AG04450 (cell line): ENCODE measurements around the gene DCBLD2. TPM values are rescaled to one million over a fixed set of nuclear protein-coding genes. Genes with fewer than 3 reads are reported as not detected.

ENCODE experiments used
- CTCF ChIA-PET: fragments of 300-600, 350-600 bp; formaldehyde crosslinking; extraction: SDS; loops from one replicate; lab custom pipeline; 2022; ENCODE audit warnings: antibody characterized with exemption, inconsistent platforms; lab: Charles Lee
- POLR2A ChIA-PET: fragments of 350-600 bp; formaldehyde crosslinking; extraction: SDS; loops from one replicate; lab custom pipeline; 2021; ENCODE audit warnings: antibody characterized with exemption, inconsistent platforms; lab: Yijun Ruan, JAX
- DNase-seq: peaks from one replicate; pipeline ENCODE4 v3.0.0-alpha.2; 2011; ENCODE audit warnings: low read depth, low spot score
- H3K27ac ChIP-seq: one replicate; pipeline ENCODE4 v1.5.1; 2012; ENCODE audit warnings: low read depth, low read length, control low read depth
- H3K27me3 ChIP-seq: one replicate; pipeline ENCODE4 v1.6.0; 2012; ENCODE audit warnings: low read length; ENCODE audit not compliant: control insufficient read depth, insufficient read depth
- H3K4me3 ChIP-seq: 2 replicates; pipeline ENCODE4 v1.5.1; 2011; ENCODE audit warnings: mild to moderate bottlenecking, low read depth, low read length, control low read depth
- H3K9me3 ChIP-seq: 2 replicates; pipeline ENCODE4 v1.5.1; 2012; ENCODE audit warnings: low read length; ENCODE audit not compliant: control insufficient read depth, insufficient read depth
- CTCF ChIP-seq: IDR thresholded peaks from 2 replicates; pipeline ENCODE4 v1.5.1; 2011; ENCODE audit warnings: low read depth, low read length, control low read depth, inconsistent platforms
- polyA plus RNA-seq: library from polyadenylated mRNA; depleted of rRNA; stranded (reverse); fragments of >200 nt; gene quantifications from 2 replicates; pipeline ENCODE4 v1.2.3, GENCODE V29; 2011

The DCBLD2 gene
- polyA plus RNA-seq, 1 experiment = 202 TPM

GRCh38 chr3:98765721-98766120 lies 135.8 kb downstream of the DCBLD2 start:
- Histone ChIP-seq H3K27ac (no peak overlapping the region), H3K9me3 (no peaks in the 10 kb centered on the region), H3K27me3 (no peaks in the 10 kb centered on the region), H3K4me3 (no peak overlapping the region)
- POLR2A ChIA-PET = no interaction called here
- CTCF ChIA-PET = interaction anchor here (0.5 kb wide), 1 partner anchor 741 kb away, joined by 3 read pairs; no protein-coding TSS in a partner anchor
- no peak for DNase-seq
- TF ChIP-seq CTCF = no peak

GRCh38 chr3:98764472-98764884 lies 137.0 kb downstream of the DCBLD2 start:
- CTCF ChIA-PET = interaction anchor here (1.0 to 1.4 kb wide), 3 partner anchors 9 to 162 kb away, joined by 3 to 4 read pairs (median 4); no protein-coding TSS in a partner anchor
- Histone ChIP-seq H3K27me3 (no peaks in the 10 kb centered on the region), H3K4me3 (no peak overlapping the region), H3K27ac (no peak overlapping the region), H3K9me3 (no peaks in the 10 kb centered on the region)
- POLR2A ChIA-PET = no interaction called here
- no peak for DNase-seq
- no peak for TF ChIP-seq CTCF

DNA sequence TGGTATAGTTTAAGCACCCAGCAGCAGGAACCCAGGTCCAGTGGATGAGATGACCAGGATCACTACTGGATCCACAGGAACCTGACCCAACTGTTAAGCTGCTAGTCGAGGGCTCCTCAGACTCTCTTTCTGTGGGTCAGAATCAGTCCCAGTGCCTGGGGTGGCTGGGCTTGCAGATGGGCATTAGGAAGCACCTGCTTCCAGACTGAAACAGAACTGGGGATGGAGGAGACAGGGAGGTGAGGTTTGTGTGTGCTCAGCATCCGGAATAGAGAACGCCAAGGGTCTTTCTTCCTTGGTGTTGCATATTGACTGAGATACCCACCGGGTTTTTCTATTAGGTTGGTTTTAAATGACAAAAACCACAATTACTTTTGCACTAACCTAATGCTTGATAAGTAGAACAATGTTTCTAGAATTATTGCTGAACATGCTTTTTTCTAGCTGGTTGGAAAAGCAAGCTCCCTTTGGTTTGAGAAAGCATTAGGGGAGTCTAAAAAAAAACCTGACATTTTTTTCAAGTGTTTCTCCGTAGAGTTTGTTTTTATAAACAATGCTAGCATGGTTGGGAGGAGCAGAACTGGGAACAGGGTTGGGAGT lies 137.6 kb downstream of the DCBLD2 start:
- ChIA-PET CTCF (interaction anchor here (1.0 to 1.4 kb wide), 3 partner anchors 9 to 161 kb away, joined by 3 to 4 read pairs (median 4); no protein-coding TSS in a partner anchor), POLR2A (no interaction called here)
- H3K27me3 ChIP-seq = no peaks in the 10 kb centered on the region
- no peak for DNase-seq
- no peaks in the 10 kb centered on the region for H3K9me3 ChIP-seq
- H3K27ac ChIP-seq = no peak overlapping the region
- no peak overlapping the region for H3K4me3 ChIP-seq
- TF ChIP-seq CTCF = no peak

DNA sequence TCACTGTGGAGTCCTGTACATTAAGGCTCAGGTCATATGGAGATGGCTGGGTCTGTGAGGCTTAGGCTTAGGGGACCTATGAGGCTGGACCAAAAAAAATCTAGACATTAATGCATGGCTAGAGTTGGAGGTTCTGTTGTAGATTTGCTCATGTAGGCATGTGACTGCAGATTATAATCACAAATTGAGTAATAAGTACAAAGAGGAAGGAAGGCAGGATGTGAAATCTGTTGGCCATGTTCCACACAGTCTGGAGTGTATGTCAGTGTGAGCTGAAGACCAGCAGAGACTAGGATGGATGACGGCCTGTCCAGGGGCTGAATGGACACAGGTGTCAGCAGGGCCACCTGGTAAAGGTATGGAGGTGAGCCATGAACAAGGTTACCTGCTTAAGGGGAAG lies 138.4 kb downstream of the DCBLD2 start, which contains the start of gene ST3GAL6:
Gene ST3GAL6, plus strand, starts transcription at position 265 of the 400 bp plus-strand sequence. CDS start 5,101 bp downstream, outside the sequence.
- Histone ChIP-seq H3K4me3 (no peak within 1 kb of the TSS), H3K9me3 (no peaks in the 10 kb centered on the region), H3K27me3 (no peaks in the 10 kb centered on the region), H3K27ac (no peak within 1 kb of the TSS)
- POLR2A ChIA-PET = no interaction called here
- TF ChIP-seq CTCF = no peak
- CTCF ChIA-PET = no interaction called here
- no peak for DNase-seq

- H3K4me3 ChIP-seq = no peak overlapping the region
- ChIA-PET POLR2A (no interaction called here), CTCF (interaction anchor here (1.3 kb wide), 1 partner anchor 160 kb away, joined by 3 read pairs; no protein-coding TSS in a partner anchor)
- no peak for DNase-seq
- TF ChIP-seq CTCF = no peak
- H3K27ac ChIP-seq = no peak overlapping the region
- H3K9me3 ChIP-seq = no peaks in the 10 kb centered on the region
- H3K27me3 ChIP-seq = no peaks in the 10 kb centered on the region
Observed at GRCh38 chr3:98761643-98762229, 139.8 kb downstream of the DCBLD2 start.
